COR-L47 (cell line): Measurements from ENCODE around the gene ANO8.
A peak's percentile ranks its signal among the peaks of the same experiment; 100 is the strongest.
"Not testable (repeated sequence)": the region's sequence is repeated elsewhere in the genome, so short reads cannot be mapped to it uniquely, and the experiment has no call there.

Source experiments
- DNase-seq: peaks from one replicate; lab custom pipeline; 2025; lab: John Stamatoyannopoulos, UW

ANO8 gene, protein sequence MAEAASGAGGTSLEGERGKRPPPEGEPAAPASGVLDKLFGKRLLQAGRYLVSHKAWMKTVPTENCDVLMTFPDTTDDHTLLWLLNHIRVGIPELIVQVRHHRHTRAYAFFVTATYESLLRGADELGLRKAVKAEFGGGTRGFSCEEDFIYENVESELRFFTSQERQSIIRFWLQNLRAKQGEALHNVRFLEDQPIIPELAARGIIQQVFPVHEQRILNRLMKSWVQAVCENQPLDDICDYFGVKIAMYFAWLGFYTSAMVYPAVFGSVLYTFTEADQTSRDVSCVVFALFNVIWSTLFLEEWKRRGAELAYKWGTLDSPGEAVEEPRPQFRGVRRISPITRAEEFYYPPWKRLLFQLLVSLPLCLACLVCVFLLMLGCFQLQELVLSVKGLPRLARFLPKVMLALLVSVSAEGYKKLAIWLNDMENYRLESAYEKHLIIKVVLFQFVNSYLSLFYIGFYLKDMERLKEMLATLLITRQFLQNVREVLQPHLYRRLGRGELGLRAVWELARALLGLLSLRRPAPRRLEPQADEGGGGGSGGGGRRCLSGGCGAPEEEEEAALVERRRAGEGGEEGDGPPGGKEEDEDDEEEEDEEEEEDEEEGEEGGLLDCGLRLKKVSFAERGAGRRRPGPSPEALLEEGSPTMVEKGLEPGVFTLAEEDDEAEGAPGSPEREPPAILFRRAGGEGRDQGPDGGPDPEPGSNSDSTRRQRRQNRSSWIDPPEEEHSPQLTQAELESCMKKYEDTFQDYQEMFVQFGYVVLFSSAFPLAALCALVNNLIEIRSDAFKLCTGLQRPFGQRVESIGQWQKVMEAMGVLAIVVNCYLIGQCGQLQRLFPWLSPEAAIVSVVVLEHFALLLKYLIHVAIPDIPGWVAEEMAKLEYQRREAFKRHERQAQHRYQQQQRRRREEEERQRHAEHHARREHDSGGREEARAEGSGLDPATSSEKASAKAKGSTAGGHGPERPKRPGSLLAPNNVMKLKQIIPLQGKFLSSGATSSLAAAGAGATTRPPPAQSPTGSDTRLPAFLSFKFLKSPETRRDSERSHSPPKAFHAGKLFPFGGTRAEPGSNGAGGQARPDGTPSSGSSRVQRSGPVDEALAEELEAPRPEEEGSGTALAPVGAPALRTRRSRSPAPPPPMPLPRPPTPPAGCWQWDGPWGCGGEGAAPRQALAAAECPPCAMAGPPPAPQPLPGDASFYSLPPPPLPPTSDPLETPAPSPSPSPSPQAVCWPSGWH

DNA sequence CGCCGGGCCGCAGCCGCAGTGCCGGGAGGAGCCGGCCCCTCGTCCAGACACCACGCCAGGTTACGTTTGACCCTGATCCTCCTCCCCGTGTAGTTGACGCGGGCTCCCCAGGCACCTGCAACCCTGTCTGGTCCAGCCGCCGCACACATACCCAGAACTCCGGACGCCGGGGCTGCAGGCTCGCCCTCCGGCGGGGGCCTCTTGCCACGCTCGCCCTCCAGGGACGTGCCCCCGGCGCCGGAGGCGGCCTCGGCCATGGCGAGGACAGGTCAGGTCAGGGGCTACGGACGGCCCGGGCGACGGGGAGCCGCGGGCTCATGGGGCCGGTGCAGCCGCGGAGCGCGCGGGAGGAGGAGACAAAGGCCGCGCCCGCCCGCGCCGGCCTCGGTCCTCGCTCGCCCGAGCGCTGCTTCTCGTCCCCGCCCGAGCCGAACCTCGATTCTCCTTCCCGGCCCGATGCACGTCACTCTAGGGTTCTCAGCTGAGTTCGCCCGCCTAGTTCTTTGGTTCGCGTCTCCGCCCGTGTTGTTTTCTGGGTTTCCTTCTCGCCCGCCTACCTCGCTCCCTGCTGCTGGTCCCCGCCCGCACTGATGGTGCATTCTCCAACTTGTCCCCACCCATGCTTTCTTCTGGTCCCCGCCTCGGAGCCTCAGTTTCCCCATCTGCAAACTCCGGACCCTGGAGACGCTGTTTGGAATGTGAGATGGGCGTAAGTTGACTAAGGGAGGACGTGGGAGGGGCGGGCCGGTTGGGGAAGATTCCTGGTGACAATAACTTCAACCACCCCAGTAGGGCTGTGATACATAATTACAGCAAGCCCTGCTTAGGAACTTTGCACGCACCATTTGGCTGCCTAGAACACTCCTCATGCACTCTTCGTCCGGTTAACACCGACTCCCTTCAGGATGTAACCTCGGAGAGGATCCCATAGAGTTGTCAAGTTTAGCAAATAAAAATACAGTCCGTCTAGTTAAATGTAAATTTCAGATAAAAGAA is at the start of gene ANO8:
ANO8 (minus strand) TSS at position 442 of the 996 bp plus-strand sequence; CDS start at position 257, 185 bp downstream.
- peak; percentile 97 for DNase-seq

- no peak for DNase-seq
Observed at GRCh38 chr19:17380426-17381138, 45.9 kb upstream of the ANO8 start.

- no peak for DNase-seq
Observed at GRCh38 chr19:17379221-17379631, 44.6 kb upstream of the ANO8 start.

DNA sequence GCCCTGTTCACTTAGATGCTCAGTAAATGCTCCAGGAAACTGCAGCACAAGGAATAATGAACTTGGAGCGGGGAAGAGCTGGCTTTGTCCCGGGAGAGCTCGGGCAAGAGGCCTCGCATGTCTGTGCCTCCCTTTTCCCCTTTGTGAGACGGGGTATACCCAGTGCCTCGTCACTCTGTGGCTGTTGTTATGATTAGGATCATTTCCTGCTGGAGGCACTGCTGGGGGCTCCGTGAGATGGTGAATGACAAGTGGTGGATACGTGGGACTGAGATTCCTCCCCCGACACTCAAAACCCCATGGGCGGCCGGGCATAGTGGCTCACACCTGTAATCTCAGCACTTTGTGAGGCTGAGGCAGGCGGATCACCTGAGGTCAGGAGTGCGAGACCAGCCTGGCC is 43.6 kb upstream of the ANO8 start:
- DNase-seq, result no peak

GRCh38 chr19:17376935-17377600 is 42.4 kb upstream of the ANO8 start, which contains the start of gene PLVAP:
PLVAP (minus strand) TSS chr19:17377342; CDS start chr19:17377288, 54 bp downstream.
- DNase-seq, result no peak

- no peak for DNase-seq
Observed at GRCh38 chr19:17370026-17370587, 35.5 kb upstream of the ANO8 start.

- no peak for DNase-seq
Observed at GRCh38 chr19:17365361-17365760, 30.7 kb upstream of the ANO8 start.

DNA sequence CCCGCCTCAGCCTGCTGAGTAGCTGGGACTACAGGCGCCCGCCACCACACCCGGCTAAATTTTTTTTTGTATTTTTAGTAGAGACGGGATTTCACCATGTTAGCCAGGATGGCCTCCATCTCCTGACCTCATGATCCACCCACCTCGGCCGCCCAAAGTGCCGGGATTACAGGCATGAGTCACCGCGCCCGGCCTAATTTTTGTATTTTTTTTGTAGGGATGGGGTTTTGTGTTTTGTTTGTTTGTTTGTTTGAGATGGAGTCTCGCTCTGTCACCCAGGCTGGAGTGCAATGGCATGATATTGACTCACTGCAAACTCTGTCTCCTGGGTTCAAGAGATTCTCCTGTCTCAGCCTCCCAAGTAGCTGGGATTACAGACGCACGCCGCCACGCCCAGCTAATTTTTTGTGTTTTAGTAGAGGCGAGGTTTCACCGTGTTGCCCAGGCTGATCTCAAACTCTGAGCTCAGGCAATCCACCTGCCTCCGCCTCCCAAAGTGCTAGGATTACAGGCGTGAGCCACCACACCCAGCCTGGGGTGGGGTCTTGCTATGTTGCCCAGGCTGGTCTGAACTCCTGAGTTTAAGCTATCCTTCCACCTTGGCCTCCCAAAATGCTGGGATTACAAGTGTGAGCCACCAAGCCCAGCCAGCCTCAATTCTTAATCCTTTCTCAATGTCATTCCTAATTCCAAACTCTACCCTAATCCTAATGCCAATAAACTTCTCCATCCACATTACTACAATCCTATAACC is 29.4 kb upstream of the ANO8 start:
- DNase-seq, result not testable (repeated sequence)

DNA sequence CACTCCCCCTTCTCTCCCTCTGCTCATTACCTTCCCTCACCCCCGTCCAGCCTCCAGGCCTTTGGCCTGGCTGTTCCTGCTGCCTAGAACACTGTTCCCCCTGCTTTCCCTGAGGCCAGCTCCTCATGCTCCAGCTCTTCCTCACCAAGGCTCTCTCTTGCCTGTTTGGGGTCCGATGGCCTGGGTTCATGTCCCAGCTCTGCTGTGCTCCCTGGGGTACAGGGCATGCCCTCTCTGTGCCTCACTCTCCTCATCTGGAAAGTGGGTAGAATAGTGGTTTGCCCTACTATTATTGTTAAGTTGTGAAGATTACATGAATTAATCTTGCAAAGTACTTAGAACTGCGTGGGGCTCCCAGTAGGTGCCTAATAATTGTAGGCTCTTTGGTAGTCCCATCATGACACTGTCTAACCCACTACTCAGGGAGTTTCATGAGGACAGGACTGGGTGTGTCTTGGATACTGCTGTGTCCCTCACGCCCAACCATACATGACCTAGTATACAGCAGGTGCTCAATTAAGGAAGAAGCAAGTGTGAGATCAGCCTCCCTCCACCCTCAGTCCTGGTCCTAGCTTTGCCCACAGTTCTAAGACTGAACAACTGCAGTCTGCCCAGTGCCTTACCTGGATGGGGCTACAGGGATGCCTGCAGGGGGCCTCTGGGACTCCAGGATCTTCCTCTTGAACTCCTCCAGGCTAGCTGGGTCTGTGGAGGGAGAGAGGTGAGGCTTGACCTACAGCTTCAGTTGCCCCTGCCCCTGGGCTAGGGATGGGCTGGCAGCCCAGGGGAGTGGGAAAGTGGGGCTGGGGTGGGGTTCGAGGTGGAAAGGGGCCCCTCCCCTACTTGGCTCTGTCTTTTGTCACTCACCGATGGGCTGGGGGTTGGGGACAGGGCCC is 25.5 kb upstream of the ANO8 start:
- DNase-seq, result no peak

DNA sequence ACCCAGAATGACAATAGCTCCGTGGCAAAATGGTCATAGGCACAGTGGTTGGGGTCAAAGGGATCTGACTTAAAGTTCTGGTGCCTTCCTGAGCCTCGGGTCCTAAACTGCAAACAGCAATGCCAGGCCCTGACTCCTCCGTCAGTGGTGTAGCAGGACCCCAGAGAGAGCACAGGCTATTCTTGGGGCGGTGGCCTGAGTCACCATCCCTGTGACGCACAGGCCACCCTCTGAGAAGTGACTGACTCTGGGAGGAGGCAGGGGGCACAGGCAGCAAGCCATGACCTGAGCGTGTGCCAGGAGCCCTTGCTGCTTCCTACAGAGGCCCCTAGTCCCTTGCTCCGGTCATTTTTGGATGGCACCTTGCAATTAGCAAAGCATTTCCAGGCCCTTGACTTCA is 23.7 kb upstream of the ANO8 start:
- no peak for DNase-seq

DNA sequence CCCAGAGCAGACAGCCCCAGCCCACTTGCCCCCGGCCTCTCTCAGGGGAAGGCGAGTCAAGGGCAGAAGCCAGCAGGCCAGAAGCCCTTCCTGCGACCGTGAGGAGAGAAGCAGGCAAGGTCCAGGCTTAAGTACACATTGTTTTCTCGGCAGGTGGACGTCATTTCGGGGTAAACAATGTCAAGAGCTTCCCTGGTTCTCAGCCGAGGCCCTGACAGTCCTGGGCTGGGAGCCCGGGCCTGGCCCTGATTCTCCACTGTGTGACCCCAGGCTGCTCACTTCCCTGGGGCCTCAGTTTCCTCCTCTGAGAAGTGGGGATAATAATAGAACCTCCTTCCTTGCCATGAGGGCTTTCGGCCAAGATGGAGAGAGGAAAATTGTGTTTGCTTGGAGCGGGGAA is 23.1 kb upstream of the ANO8 start:
- DNase-seq, result no peak

- no peak for DNase-seq
Observed at GRCh38 chr19:17357078-17357666, 22.5 kb upstream of the ANO8 start.

DNA sequence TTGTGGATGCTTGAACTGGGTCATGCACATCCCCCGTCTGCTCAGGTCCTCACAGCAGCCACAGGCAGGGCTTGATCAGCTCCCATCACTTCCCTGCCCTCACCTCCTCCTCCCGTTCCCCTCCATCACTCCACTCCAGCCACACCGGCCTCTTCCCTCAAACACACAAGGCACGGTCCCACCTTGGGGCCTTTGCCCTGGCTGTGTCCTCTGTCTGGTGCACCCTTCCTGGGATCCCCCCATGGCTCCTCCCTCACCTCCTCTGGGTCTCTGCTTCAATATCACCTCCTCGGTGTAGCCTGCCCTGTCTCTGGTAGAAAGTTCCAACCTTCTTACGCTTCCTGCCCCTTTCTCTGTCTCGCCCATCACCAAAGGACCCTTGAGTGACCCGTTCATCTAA is 18.7 kb upstream of the ANO8 start:
- DNase-seq, result no peak

DNA sequence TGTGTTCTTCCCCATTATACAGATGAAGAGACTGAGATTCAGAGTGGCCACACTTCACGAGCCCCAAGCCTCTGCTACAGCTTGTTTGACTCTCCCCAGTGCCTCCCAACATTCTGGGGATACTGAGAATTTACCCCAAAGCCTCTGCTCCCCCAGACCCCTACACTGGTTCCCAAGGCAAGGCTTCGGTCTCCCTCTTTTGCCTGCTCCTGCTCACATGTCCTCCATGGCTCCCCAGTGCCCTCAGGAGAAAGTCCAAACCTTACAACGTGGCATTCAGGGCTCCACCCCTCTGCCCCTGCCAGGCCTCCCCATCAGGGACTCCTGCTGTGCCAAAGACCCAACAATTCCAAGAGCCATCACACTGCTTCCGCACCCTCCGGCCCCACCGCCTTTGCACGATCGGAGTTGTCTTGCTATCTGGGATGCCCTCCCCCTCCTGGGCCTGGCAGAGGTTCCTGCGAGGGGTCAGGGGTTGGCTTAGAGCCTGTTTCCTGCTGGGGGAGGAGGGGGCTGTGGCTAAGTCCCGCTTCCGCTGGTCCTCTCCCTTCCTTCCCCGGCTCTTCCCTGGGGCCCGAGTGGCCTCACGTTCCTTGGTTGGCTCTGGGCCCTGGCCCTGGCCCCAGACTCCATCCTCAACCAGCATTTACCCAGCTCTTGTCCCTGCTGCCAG is 18.1 kb upstream of the ANO8 start:
- DNase-seq, result no peak

- DNase-seq, result no peak
Observed at GRCh38 chr19:17351815-17352435, 17.3 kb upstream of the ANO8 start.

DNA sequence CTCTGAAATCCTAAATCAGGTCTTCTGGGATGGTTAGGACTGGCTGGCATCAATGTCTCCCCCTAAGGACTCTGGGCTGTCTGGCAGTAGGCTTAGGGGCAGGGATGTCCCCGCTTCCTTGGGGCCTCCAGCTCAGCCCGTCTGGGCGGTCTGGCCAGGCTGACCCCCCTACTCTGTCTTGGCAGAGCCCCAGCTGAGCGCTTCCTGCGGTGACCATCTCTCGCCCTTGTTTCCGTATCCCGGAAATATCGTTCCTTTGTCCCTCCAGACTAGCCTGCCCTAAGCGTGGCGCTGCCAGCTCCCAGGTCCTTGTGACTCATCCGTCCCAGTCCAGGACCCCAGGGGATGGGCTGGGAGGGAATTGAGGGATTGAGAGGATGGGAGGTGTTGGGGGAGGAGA is 14.0 kb upstream of the ANO8 start:
- DNase-seq, result peak; percentile 53
